Colonic mucosa (tissue), 4 donors: ENCODE results near the gene KLF9. TPM values are rescaled to one million over a fixed set of nuclear protein-coding genes. Genes with fewer than 3 reads are reported as not detected.

Source experiments
- DNase-seq: peaks from one replicate; pipeline ENCODE4 v3.0.0-alpha.2; 2020
- H3K27ac ChIP-seq: fragments of 200-600 bp; one replicate; pipeline ENCODE4 v1.8.0; 2021
- H3K27me3 ChIP-seq: fragments of 200-600 bp; one replicate; pipeline ENCODE4 v1.8.0; 2021
- H3K36me3 ChIP-seq: fragments of 200-600 bp; one replicate; pipeline ENCODE4 v1.8.0; 2021
- H3K4me1 ChIP-seq: fragments of 200-600 bp; one replicate; pipeline ENCODE4 v1.8.0; 2021; ENCODE audit warnings: mild to moderate bottlenecking
- H3K4me3 ChIP-seq: fragments of 200-600 bp; one replicate; pipeline ENCODE4 v1.8.0; 2021
- H3K9ac ChIP-seq, 2 donors: one replicate each; pipeline ENCODE4 v1.7.0; 2013; ENCODE audit warnings: control low read depth in 2 of 2, low read depth in 2 of 2, low read length in 2 of 2
- H3K9me3 ChIP-seq: fragments of 200-600 bp; one replicate; pipeline ENCODE4 v1.8.0; 2021
- CTCF ChIP-seq: fragments of 200-600 bp; IDR thresholded peaks from one replicate; pipeline ENCODE4 v1.8.0; 2022; ENCODE audit warnings: antibody characterized with exemption, mild to moderate bottlenecking
- intact Hi-C: fragments of 100-400 bp; cut with DNase I; formaldehyde crosslinking; loops from one replicate; pipeline ENCODE4 v1.14.1; 2022
- total RNA-seq, 2 donors: library from RNA; stranded (reverse); fragmentation: NEBNext Ultra II Directional in 1 of 2; extraction: Animal tissue kit (Norgen Biotek cat#: 25700) in 1 of 2; gene quantifications; one replicate each; pipeline ENCODE4 v1.2.1, GENCODE V29; 2021
- donor health status: healthy.
- donor health status: DM: no; HTN: no; CAD: no.
- donor health status: DM: no; HTN: no; CAD: no.

Gene KLF9
- total RNA-seq, 2 donors from 2014 or later, result 13.5 to 18.8 TPM

GRCh38 chr9:70352802-70353201, 61.7 kb downstream of the KLF9 start:
- H3K4me3 ChIP-seq, result no peak overlapping the region
- peak; percentile 28 for TF ChIP-seq CTCF
- H3K27me3 ChIP-seq, result no peaks in the 10 kb centered on the region
- H3K9me3 ChIP-seq, result no peaks in the 10 kb centered on the region
- H3K27ac ChIP-seq, result no peak overlapping the region
- no peak overlapping the region for H3K9ac ChIP-seq
- H3K36me3 ChIP-seq, result no peaks in the 10 kb centered on the region
- no peaks in the 10 kb centered on the region for H3K4me1 ChIP-seq
- intact Hi-C loops, result loop anchor here (5.0 kb wide), 2 partner anchors 129 to 249 kb away; no protein-coding TSS in a partner anchor
- no peak for DNase-seq

DNA sequence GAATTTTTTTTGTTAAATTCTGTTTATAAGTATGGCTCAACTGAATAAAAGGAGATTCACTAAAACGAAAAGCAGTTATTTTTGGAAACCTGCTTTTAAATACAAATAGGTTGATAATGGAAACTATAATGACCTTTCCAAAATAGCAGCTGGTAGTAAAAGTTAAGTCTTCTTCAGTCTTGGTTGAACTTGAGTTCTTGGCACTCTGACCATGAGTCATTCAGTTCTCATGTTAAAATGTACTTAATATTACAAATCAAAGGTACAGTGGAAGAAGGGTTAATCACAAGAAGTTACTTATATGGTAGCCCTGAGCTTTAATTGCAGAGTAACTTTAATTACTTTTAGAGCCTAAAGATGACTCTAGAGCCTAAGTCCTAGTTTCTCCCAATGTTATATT, 62.1 kb downstream of the KLF9 start:
- Histone ChIP-seq H3K9ac (no peak overlapping the region), H3K27ac (no peak overlapping the region), H3K4me3 (no peak overlapping the region), H3K4me1 (no peaks in the 10 kb centered on the region), H3K36me3 (no peaks in the 10 kb centered on the region), H3K9me3 (no peaks in the 10 kb centered on the region), H3K27me3 (no peaks in the 10 kb centered on the region)
- intact Hi-C loops, result loop anchor here (5.0 kb wide), 2 partner anchors 130 to 250 kb away; no protein-coding TSS in a partner anchor
- no peak for DNase-seq
- TF ChIP-seq CTCF, result no peak

GRCh38 chr9:70347046-70347445, 67.4 kb downstream of the KLF9 start:
- intact Hi-C loops, result no loop called here
- Histone ChIP-seq H3K27me3 (no peaks in the 10 kb centered on the region), H3K4me1 (no peaks in the 10 kb centered on the region), H3K27ac (no peak overlapping the region), H3K9me3 (no peaks in the 10 kb centered on the region), H3K4me3 (no peak overlapping the region), H3K9ac (no peak overlapping the region), H3K36me3 (no peaks in the 10 kb centered on the region)
- no peak for DNase-seq
- TF ChIP-seq CTCF, result no peak

DNA sequence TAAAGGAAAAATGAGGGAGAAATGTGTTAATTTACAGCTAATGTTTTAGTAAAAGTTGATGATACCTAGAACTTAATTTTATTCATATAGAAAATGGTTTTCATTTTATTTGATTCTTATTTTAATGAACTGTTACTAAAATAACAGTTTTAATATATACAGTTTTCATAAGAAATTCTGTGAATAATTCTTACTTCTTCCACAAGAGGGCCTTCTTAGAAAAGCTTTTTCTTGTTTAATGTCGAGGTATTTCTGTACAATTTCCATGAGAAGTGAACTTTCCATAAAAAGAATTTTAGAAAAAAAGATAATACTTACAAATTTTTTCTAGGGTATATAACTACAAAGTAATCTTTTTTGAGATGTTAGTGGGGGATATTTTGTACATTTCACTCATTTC, 73.9 kb downstream of the KLF9 start:
- DNase-seq, result no peak
- Histone ChIP-seq H3K4me3 (no peak overlapping the region), H3K27me3 (no peaks in the 10 kb centered on the region), H3K4me1 (no peaks in the 10 kb centered on the region), H3K27ac (no peak overlapping the region), H3K36me3 (no peaks in the 10 kb centered on the region), H3K9ac (no peak overlapping the region), H3K9me3 (no peaks in the 10 kb centered on the region)
- intact Hi-C loops, result no loop called here
- peak; percentile 42 for TF ChIP-seq CTCF

Other genes with a start within 250 kb of the KLF9 start
- 10 to 100 TPM; 31.4 to 35.9 TPM for gene SMC5, start 155.7 kb downstream of the KLF9 start, total RNA-seq